ENCODE data around the gene IFI27.

IFI27 gene

DNA sequence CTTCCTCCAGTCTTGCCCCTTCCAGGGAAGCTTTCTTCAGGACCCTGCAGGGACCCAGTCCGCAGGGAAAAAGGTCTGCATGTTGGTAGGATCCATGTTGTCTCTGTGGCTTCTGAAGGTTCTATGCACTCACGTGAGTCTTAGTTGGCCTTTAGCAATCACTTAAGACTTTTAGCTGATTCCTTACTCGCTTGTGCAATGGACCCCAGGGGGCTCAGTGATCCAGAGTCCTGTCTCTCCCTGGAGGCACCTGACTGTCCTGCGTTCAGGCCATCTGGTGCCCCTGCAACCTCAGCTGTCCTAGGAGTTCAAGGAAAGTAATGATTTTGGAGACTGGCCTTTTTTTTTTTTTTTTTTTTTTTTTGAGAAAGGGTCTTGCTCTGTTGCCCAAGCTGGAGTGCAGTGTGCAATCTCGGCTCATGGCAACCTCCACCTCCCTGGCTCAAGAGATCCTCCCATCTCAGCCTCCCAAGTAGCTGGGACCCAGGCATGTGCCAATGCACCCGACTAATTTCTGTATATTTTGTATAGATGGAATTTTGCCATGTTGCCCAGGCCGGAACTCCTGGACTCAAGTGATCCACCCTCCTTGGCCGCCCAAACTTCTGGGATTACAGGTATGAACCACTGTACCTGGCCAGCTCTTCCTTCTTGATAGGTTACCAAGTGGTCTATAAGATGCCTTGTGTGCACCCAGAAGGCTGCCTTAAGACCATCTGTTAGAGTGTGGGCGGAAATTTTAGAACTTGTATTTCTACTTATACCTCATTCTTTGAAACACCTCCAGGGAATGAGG, 14.2 kb downstream of the IFI27 start:
- peaks cover 14% of the 10 kb centered on the region for H3K9me3 Mint-ChIP-seq
- H3K4me3 Mint-ChIP-seq: no peak overlapping the region
- TF ChIP-seq, protein P1, sequence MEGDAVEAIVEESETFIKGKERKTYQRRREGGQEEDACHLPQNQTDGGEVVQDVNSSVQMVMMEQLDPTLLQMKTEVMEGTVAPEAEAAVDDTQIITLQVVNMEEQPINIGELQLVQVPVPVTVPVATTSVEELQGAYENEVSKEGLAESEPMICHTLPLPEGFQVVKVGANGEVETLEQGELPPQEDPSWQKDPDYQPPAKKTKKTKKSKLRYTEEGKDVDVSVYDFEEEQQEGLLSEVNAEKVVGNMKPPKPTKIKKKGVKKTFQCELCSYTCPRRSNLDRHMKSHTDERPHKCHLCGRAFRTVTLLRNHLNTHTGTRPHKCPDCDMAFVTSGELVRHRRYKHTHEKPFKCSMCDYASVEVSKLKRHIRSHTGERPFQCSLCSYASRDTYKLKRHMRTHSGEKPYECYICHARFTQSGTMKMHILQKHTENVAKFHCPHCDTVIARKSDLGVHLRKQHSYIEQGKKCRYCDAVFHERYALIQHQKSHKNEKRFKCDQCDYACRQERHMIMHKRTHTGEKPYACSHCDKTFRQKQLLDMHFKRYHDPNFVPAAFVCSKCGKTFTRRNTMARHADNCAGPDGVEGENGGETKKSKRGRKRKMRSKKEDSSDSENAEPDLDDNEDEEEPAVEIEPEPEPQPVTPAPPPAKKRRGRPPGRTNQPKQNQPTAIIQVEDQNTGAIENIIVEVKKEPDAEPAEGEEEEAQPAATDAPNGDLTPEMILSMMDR (IDR thresholded peaks at IDR 0.05; ENCODE audit: unreplicated experiment in 3 of 3): no peak
- H3K27me3 Mint-ChIP-seq (ENCODE audit: low read depth): no peaks in the 10 kb centered on the region
- peaks cover 20% of the 10 kb centered on the region for H3K4me1 Mint-ChIP-seq
- H3K36me3 Mint-ChIP-seq (ENCODE audit: low read depth): peaks cover 5% of the 10 kb centered on the region
- no peak overlapping the region for H3K27ac Mint-ChIP-seq

DNA sequence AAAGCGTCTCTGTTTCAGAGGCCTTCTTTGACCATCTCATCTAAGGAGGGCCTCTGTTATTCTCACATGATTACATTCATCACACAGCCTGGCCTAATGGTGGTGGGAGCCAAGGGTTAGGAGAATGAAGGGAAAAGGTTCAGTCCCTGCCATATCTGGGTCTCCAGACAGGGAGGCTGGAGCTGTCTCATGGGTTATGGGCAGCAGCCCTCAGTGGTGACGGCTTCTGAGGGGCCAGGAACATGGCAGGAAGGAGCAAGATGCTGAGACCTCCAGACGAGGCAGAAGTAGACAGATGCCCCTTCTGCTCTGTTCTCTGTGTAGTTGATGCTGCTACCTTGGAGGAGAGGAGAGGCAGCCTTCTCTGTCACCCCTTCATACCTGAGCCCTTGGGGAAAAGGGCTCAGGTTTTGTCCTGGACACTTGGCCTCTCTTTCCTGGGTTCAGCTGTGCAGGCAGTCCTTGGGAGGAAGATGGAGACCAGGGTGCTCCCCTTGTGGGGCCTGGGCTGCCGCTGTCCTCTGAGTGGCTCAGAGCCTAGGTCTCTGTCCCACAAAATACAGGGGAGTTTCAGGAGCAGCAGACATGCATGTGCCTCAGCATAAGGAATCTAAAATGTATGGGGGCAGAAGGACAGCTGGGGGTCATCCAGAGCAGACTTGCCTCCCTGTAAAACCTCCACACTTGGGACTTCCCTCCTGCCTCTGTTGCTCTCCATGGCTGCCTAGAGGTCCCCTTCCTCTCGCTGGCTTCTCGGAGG, 15.3 kb downstream of the IFI27 start:
- Mint-ChIP-seq H3K4me1 (peaks cover 25% of the 10 kb centered on the region), H3K27ac (no peak overlapping the region), H3K27me3 (ENCODE audit: low read depth) (no peaks in the 10 kb centered on the region), H3K36me3 (ENCODE audit: low read depth) (peaks cover 1% of the 10 kb centered on the region), H3K4me3 (no peak overlapping the region), H3K9me3 (peaks cover 10% of the 10 kb centered on the region)
- TF ChIP-seq, protein P1 (IDR thresholded peaks at IDR 0.05; ENCODE audit: unreplicated experiment in 3 of 3): no peak

GRCh38 chr14:94126419-94126677, 15.8 kb downstream of the IFI27 start:
- Mint-ChIP-seq H3K9me3 (peaks cover 6% of the 10 kb centered on the region), H3K4me3 (no peak overlapping the region), H3K27ac (peak overlapping the region in 1 of 3 experiments; percentile 7), H3K27me3 (ENCODE audit: low read depth) (no peaks in the 10 kb centered on the region), H3K4me1 (peaks cover 20% of the 10 kb centered on the region), H3K36me3 (ENCODE audit: low read depth) (no peaks in the 10 kb centered on the region)
- TF ChIP-seq, protein P1 (IDR thresholded peaks at IDR 0.05; ENCODE audit: unreplicated experiment in 3 of 3): no peak

DNA sequence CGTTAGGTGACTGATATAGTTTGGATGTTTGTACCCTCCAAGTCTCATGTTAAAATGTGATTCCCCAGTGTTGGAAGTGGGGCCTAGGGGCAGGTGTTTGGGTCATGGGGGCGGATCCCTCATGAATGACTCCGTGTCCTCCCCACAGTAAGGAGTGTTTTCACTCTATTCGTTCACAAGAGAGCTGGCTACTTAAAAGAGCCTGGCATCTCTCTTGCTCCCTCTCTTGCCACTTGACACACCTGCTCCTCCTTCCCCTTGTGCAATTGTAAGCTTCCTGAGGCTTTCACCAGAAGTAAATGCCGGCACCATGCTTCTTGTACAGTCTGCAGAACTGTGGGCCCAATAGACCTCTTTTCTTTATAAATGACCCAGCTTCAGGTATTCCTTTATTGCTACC, 16.3 kb downstream of the IFI27 start:
- TF ChIP-seq, protein P1 (IDR thresholded peaks at IDR 0.05; ENCODE audit: unreplicated experiment in 3 of 3): no peak

GRCh38 chr14:94127330-94127729, 16.8 kb downstream of the IFI27 start:
- peaks cover 6% of the 10 kb centered on the region for H3K27me3 Mint-ChIP-seq (ENCODE audit: low read depth)
- H3K4me1 Mint-ChIP-seq: peaks cover 12% of the 10 kb centered on the region
- H3K9me3 Mint-ChIP-seq: no peaks in the 10 kb centered on the region
- peak overlapping the region in 1 of 3 experiments; percentile 34 for H3K4me3 Mint-ChIP-seq
- H3K27ac Mint-ChIP-seq: no peak overlapping the region
- TF ChIP-seq, protein P1 (IDR thresholded peaks at IDR 0.05; ENCODE audit: unreplicated experiment in 3 of 3): no peak
- no peaks in the 10 kb centered on the region for H3K36me3 Mint-ChIP-seq (ENCODE audit: low read depth)

More for the DNA sequence above, 16.3 kb downstream of the IFI27 start:
- no peak overlapping the region for H3K27ac Mint-ChIP-seq
- H3K4me1 Mint-ChIP-seq: peaks cover 15% of the 10 kb centered on the region
- H3K9me3 Mint-ChIP-seq: peaks cover 3% of the 10 kb centered on the region
- no peak overlapping the region for H3K4me3 Mint-ChIP-seq
- peaks cover under 1% of the 10 kb centered on the region for H3K27me3 Mint-ChIP-seq (ENCODE audit: low read depth)
- H3K36me3 Mint-ChIP-seq (ENCODE audit: low read depth): no peaks in the 10 kb centered on the region
